GM20000 (cell line): ENCODE results near the gene CLCN1.

ENCODE experiments used
- DNase-seq: peaks from one replicate; pipeline ENCODE4 v3.0.0; 2012; ENCODE audit warnings: low spot score
- TF ChIP-seq, protein P1 (sequence below): IDR thresholded peaks from 2 replicates; pipeline ENCODE4 v1.5.1; 2012; ENCODE audit warnings: mild to moderate bottlenecking, control low read depth; ENCODE audit errors: extremely low read depth, missing control alignments

CLCN1 gene

DNA sequence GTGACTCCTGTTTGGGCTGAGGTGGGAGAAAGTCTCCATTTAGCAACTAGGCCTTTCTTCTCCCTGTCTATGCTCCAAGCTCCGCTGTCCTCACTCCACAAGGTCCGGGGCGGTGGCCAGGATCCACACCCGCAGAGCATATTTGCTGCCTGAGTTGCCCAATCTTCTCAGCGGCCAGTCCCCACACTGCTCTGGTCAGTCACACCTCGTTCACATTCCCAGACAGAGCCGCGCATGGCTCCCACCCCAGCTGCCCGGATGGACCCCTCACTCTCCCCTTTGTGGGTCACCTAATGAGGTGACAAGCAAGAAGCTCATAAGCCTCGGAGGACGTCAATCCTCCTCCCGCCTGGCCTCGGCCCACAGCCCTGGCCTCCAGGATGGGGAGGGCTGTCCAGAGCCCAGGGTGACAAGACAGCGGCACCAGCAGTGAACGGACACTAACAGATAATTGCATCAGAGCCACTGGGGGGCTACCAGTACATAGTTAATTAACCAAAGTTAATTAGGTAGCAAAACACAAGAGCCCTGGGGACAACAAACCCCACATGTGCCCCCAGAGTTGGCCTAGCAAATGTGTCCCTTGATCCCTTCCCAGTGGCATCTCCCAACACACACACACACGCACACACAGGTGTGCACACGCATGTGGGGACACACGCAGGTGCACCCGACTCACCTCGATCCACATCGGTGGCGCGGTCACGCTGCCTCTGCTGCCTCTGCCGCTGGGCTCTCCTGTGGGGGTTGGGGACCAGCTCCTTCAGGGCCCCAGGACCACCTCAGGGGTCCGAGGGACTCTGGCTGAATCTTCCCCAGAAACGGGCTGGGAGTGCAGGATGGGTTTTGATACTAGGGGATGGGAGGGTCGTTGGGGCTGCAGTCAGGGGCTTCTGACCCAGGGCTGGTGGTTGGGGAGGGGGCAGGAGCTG is 81.0 kb downstream of the CLCN1 start:
- DNase-seq, result no peak

DNA sequence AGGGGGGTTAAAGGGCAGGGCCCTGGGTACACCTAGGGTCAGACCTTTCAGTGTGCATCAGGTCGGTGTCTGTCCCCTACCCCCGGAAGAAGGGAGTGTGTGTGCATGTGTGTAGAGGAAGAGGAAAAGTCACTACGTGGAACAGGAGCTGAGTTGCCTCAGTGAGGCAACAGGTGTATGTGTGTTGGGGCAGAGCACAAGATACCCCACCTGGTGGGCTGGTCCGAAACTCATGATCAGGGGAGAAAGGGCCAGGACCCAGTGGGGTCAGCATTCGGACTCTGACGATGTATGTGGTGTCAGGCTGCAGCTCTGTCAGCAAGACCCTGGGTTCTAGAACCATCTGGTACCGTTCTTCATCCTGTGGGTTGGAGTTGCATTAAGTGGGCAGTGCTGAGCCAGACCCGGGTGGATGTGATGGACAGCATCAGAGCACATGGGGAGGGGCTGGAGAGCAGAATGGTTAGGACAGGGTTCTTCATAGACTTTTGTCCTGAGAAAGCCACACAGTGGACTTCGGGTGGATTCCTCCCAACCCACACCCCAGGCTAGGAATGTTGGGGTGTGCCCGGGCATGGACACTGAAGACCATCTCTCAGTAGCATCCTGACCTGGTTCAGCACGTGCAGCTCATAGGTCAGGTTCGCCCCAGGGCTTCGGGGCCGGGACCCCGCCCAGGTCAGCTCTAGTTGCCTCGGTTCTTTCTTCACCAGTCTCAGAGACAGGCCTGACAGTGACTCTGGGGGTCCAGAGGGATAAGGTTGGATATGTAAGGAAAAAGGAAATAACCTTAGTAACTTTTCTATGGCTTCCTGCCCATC is 82.0 kb downstream of the CLCN1 start:
- TF ChIP-seq, protein P1, sequence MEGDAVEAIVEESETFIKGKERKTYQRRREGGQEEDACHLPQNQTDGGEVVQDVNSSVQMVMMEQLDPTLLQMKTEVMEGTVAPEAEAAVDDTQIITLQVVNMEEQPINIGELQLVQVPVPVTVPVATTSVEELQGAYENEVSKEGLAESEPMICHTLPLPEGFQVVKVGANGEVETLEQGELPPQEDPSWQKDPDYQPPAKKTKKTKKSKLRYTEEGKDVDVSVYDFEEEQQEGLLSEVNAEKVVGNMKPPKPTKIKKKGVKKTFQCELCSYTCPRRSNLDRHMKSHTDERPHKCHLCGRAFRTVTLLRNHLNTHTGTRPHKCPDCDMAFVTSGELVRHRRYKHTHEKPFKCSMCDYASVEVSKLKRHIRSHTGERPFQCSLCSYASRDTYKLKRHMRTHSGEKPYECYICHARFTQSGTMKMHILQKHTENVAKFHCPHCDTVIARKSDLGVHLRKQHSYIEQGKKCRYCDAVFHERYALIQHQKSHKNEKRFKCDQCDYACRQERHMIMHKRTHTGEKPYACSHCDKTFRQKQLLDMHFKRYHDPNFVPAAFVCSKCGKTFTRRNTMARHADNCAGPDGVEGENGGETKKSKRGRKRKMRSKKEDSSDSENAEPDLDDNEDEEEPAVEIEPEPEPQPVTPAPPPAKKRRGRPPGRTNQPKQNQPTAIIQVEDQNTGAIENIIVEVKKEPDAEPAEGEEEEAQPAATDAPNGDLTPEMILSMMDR, result no peak
- DNase-seq, result no peak

More for the DNA sequence above, 81.0 kb downstream of the CLCN1 start:
- TF ChIP-seq, protein P1, result no peak

DNA sequence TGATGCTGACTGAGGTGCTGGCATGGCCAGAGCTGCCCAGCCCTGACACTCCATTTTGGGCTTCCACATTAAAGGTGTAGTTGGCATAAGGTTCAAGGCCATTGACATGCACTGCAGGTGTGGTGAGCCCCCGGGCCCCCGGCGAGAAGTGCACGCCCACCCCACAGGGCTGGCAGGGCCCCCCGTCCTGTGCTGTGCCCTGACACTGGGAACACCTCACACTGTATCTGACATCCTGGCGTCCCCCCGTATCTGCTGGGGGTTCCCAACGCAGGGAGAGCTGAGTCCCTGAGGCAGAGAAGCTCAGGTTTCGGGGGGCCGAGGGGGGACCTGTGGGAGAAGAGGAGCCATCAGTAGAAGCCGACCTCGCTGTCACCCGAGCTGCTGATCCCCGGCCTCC is 82.7 kb downstream of the CLCN1 start:
- TF ChIP-seq, protein P1, result no peak
- DNase-seq, result no peak

DNA sequence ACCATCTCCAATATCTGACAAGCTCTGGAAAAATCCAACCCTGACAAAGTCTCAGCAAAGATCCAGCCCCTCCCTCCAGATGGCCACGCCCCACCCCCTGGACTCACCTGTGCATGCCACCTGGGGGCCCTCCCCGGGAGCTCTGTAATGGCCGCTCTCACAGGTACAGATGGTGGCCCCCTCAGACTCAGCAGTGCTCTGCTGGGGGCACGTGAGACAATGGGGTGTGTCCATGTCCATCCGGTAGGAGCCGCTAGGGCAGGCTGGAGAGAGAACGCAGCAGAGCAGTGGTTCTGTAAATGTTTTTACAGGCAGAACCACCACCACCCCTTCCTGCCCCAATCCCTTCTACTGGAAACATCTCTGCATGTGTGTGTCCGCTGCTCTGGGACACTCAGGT is 83.2 kb downstream of the CLCN1 start:
- TF ChIP-seq, protein P1, result no peak
- no peak for DNase-seq

DNA sequence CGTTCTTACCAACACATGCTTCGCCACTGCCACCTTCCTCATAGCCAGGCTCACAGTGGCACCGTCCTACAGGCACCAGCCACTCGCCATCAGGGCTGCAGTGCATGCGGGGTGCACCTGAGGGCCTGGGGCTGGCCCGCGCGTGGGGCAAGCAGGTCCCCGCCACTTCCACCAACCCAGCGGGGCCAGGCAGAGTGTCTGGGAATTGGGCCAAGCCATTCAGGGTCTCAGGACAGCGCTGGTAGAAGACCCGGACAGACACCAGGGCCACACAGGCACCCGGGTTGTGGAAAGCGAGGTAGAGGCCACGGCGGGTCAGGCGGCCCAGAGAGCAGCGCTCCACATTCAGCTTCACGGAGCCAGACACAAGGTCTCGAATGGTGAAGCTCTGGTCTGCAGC is 83.7 kb downstream of the CLCN1 start:
- no peak for DNase-seq
- TF ChIP-seq, protein P1, result no peak

DNA sequence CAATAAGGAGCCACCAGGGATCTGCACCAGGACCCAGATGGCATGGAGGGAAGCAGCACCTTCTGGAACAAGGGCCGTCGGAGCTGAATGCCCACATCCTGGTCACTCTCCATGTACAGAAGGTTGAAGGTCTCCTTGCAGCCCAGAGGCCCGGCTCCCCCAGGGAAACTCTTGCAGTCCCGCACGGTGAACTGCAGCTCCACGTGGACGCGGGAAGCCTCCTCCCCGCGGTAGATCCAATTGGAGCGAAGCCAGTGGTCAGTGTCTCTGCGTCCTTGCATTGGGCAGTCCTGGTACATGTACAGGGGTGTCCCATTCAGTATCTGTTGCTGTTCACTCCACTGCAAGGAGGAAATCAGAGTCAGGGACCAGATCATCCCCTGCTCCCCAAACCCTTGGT is 85.4 kb downstream of the CLCN1 start:
- TF ChIP-seq, protein P1, result no peak
- DNase-seq, result no peak
